Fibroblast of pulmonary artery (primary cell): Measurements from ENCODE around the gene TMEM129.

ENCODE experiments used
- DNase-seq: peaks from one replicate; pipeline ENCODE4 v3.0.0-alpha.2; 2010; ENCODE audit warnings: low read depth
- H3K4me3 ChIP-seq: replicated peaks from 2 replicates; pipeline ENCODE4 v1.5.1; 2011; ENCODE audit warnings: low read depth, mild to moderate bottlenecking, control low read depth, low read length, moderate library complexity
- CTCF ChIP-seq: IDR thresholded peaks from 2 replicates; pipeline ENCODE4 v1.5.1; 2011; ENCODE audit warnings: mild to moderate bottlenecking, control low read depth, low read length, inconsistent platforms; ENCODE audit errors: missing control alignments

The TMEM129 gene

GRCh38 chr4:1715002-1715758 is 5.9 kb downstream of the TMEM129 start:
- no peak for DNase-seq
- no peak for TF ChIP-seq CTCF
- H3K4me3 ChIP-seq: no peak overlapping the region

DNA sequence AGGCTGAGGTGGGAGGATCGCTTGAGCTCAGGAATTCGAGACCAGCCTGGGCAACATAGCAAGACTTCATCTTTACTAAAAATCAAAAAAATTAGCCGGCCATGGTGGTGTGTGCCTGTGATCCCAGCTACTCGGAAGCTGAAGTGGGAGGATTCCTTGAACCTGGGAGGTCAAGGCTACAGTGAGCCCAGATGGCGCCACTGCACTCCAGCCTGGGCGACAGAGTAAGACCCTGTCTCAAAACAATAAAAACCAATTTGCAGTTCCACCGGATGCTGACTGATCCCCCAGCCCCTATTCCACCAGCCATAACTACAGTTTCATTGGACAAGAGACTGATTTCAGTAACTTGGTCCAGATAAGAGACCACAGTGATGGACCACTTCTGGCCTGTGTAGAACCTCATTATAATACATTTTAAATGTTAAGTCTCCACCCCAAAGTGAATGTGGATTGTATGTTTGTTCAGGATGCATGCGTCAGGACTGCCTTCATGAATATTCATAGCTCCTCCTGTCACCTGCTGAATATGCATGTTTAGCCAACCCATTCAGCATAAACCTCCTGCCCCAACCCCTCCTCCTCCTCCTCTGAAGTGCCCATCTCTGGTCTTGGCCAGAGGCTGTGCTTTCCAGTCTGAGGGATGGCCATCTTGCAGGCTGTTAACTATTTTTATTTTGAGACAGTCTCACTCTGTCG is 6.7 kb downstream of the TMEM129 start:
- DNase-seq: no peak
- no peak overlapping the region for H3K4me3 ChIP-seq
- TF ChIP-seq CTCF: no peak

DNA sequence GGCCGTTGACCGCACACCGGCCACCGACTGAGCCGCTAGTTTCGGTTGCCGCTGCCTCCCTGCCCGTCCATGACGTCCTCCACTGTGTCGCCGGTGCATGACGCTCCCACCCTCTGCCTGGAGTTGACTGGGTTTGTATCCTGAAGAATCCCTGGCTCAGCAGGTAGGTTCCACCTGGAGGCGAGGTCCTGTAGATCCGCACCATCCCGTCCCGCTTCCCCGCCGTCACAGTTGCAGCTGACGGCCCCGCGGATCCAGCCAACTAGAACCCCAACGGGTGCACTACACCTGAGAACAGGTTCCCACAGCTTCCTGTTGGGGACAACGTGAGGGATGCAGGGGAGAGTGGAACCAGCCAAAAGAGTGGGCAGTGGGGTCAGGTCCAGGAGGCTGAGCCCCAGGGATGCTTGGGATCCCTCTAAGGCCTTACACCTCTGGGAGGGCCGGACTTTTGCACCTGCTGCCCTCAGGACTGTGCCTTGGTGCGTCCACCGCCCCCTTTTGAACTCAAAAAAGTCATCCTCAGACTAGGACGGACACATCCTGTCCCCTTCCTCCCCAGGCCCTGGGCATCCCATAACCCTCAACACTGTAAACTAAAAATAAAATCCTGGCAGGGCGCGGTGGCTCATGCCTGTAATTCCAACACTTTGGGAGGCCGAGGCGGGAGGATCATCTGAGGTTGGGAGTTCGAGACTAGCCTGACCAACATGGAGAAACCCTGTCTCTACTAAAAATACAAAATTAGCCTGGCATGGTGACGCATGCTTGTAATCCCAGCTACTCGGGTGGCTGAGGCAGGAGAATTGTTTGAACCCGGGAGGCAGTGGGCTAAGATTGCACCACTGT is 7.9 kb downstream of the TMEM129 start:
- DNase-seq: no peak
- peak overlapping the region; percentile 74 for H3K4me3 ChIP-seq
- TF ChIP-seq CTCF: no peak

- TF ChIP-seq CTCF: no peak
- H3K4me3 ChIP-seq: peak within 1 kb of the TSS; percentile 74
- DNase-seq: peak; percentile 93
These were observed 8.7 kb downstream of the TMEM129 start, which contains the start of gene SLBP for GRCh38 chr4:1712216-1713002. SLBP (minus strand) TSS chr4:1712319; CDS start chr4:1712188, 131 bp downstream.

DNA sequence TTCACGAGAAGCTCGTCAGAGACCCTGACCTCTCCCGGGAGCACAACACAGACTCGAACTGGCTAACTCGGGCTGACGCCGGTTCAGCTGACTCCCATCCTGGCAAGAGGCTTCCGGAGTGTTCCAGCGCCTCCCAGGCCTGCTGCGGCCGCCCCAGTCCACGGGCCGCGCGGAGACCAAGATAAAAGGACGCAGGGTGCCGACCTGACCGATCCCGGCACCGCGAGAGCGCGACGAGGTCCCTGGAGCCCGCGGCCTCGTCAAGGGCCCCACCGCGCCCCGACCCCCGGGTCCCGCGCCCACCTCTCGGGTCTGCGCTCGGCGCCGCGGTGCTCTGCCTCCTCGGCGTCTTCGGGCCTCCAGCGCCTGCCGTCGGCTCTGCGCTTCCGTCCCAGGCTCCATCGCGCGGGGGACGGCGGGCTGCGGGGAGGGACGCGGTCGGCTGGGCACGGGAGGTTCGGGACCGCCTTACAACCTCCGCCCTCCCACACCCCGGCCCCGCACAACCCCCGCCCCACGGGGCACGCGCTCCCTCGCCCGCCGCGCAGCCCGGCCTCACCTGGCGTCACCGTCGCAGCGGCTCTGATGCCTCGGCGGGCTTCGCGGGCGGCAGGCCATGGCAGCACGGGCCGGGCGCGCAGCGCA is 9.4 kb downstream of the TMEM129 start:
- H3K4me3 ChIP-seq: peak overlapping the region; percentile 74
- TF ChIP-seq CTCF: no peak
- DNase-seq: peak; percentile 63
